Measurements from ENCODE around the gene ISCU. TPM values are rescaled to one million over a fixed set of nuclear protein-coding genes. Genes with fewer than 3 reads are reported as not detected.

Gene ISCU
- total and polyA plus RNA-seq, 2 donors (not counting 3 experiments of a cell fraction or from before 2014, with no cell fraction given): 74.8 to 78.6 TPM

DNA sequence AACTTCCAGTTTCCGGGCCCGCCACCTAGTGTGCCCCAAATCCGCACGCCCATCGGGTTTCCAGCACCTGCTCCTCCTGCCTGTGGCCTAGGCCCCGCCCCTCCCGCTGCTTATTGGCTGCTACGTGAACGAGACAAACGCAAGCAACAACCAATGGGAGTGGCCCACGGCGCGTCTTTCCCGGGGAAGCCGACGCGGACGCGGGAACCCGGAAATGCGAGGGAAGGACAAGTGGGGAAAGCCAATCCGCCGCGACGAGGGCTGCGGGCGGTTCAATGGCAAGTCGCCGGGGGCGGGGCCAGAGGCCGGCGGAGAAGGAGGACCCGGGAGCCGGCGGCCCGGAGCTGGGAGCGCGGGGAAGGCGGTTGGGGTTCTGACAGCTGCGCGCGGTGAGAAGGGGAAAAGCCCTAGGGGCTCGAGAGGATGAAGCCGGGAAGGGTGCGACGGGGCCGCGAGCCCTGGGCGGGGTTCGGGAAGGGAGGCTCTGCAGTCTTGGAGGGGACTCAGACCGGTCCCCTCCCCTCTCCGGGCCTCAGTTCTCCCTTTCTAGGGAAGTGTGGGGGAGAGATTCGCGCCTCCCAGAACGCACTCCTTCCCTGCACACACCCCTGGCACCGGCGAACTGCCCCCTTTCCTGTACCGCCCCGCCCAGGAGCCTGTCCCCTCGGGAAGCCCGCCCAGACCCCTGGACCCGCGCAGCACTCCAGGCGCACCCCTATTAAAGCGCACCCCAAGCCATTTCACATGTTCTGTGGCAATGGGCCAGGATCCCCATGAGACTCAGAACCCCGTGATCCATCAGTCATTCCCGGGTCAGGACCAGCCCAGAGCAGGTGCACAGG, 47.2 kb upstream of the ISCU start, which contains the start of gene FICD:
FICD (plus strand) TSS at position 305 of the 842 bp plus-strand sequence. CDS start 1,696 bp downstream, outside the sequence.
- BruUV-seq (replicated peaks): TSS peak; percentile 57
- H3K4me1 ChIP-seq (ENCODE audit: control insufficient read depth, extremely low read depth, insufficient read depth, low read length): peaks cover 7% of the 10 kb centered on the region
- DNase-seq (ENCODE audit: low read depth, low spot score) (peak; percentile 99), FAIRE-seq (peak; percentile 99)
- no peaks in the 10 kb centered on the region for H3K27me3 ChIP-seq (ENCODE audit: control insufficient read depth in 2 of 2, insufficient read depth in 2 of 2, low read length in 2 of 2)
- peak within 1 kb of the TSS; percentile 63 to 98 (median 73) for H3K4me3 ChIP-seq (replicated peaks in 1 of 3; ENCODE audit: insufficient read depth in 1 of 3, low read depth in 1 of 3, low read length in 3 of 3)
- peak within 1 kb of the TSS; percentile 86 for H3K4me2 ChIP-seq (ENCODE audit: insufficient read depth, low read length)
- dilution Hi-C loops (cut with MboI; ENCODE audit: extremely low pct_ligation_motif_present, low sequenced_read_pairs): no loop called here
- peak within 1 kb of the TSS; percentile 52 for H3K27ac ChIP-seq (ENCODE audit: insufficient read depth, low read depth, low read length)
- POLR2A ChIA-PET: no interaction called here
- CTCF ChIA-PET: no interaction called here
- H3K9me1 ChIP-seq (replicated peaks; ENCODE audit: control insufficient read depth, extremely low read depth, insufficient read depth, low read length): no peaks in the 10 kb centered on the region
- H2AFZ ChIP-seq (ENCODE audit: low read depth, low read length): peak within 1 kb of the TSS; percentile 55
- peaks cover 3 to 26% of the 10 kb centered on the region in 2 experiments for H3K36me3 ChIP-seq (ENCODE audit: control insufficient read depth in 2 of 2, extremely low read depth in 1 of 2, insufficient read depth in 2 of 2, low read length in 2 of 2)
- H3K79me2 ChIP-seq (ENCODE audit: control insufficient read depth, insufficient read depth, low read length): no peaks in the 10 kb centered on the region
- H3K9me3 ChIP-seq (replicated peaks; ENCODE audit: control insufficient read depth, insufficient read depth, low read length): no peaks in the 10 kb centered on the region
- H3K9ac ChIP-seq (replicated peaks; ENCODE audit: extremely low read depth, insufficient read depth, low read length): peak within 1 kb of the TSS; percentile 81
- TF ChIP-seq MYC (IDR thresholded peaks at IDR 0.05; ENCODE audit: low read depth, low read length) (no peak), POLR2A (IDR thresholded peaks at IDR 0.05; ENCODE audit: low read depth, low read length) (peak; percentile 50), POLR2AphosphoS5 (IDR thresholded peaks at IDR 0.05; ENCODE audit: insufficient read depth, low read depth, low read length) (peak; percentile 83)
- no peaks in the 10 kb centered on the region for H4K20me1 ChIP-seq (replicated peaks; ENCODE audit: control insufficient read depth, extremely low read depth, insufficient read depth, low read length)
- intact Hi-C loops (cut with micrococcal nuclease): loop anchor here (1.0 to 10.0 kb wide), 8 partner anchors 46 to 1420 kb away; partner anchors contain the start of genes ALKBH2, CRY1, PWP1 and SART3

DNA sequence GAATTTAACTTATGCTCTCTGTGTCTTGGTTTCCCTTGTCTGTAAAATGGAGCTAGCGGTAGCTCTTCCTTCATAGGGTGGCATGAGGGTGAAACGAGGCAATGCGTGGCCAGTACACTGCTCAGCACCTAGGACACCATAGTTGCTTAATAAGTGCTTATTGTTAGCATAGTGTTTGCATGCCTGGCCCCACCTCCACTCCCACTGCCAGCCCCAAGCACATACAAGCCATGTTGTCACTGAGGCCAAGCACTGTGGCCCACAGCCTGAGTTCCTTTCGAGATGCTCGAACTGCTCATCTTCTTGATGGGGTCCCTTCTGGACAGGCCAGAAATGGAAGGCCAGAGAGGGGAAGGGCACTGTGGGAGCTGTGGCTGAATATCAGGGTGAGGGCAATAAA, 46.5 kb upstream of the ISCU start:
- H4K20me1 ChIP-seq (replicated peaks; ENCODE audit: control insufficient read depth, extremely low read depth, insufficient read depth, low read length): no peaks in the 10 kb centered on the region
- peak overlapping the region; percentile 63 to 98 (median 73) for H3K4me3 ChIP-seq (replicated peaks in 1 of 3; ENCODE audit: insufficient read depth in 1 of 3, low read depth in 1 of 3, low read length in 3 of 3)
- FAIRE-seq (no peak), DNase-seq (ENCODE audit: low read depth, low spot score) (peak; percentile 7)
- TF ChIP-seq JUN (IDR thresholded peaks at IDR 0.05; ENCODE audit: borderline replicate concordance, insufficient read depth, insufficient read length, low read depth): no peak
- TF ChIP-seq MYC (IDR thresholded peaks at IDR 0.05; ENCODE audit: low read depth, low read length): no peak
- TF ChIP-seq EZH2 (IDR thresholded peaks at IDR 0.05; ENCODE audit: borderline replicate concordance, low read depth, low read length, severe bottlenecking): no peak
- no peak for TF ChIP-seq FOS (IDR thresholded peaks at IDR 0.05; ENCODE audit: borderline replicate concordance, insufficient read depth, low read length)
- TF ChIP-seq GATA2 (IDR thresholded peaks at IDR 0.05; ENCODE audit: insufficient read depth, insufficient read length, low read depth, low read length): no peak
- TF ChIP-seq POLR2A (IDR thresholded peaks at IDR 0.05; ENCODE audit: low read depth, low read length): no peak
- TF ChIP-seq, protein P1, sequence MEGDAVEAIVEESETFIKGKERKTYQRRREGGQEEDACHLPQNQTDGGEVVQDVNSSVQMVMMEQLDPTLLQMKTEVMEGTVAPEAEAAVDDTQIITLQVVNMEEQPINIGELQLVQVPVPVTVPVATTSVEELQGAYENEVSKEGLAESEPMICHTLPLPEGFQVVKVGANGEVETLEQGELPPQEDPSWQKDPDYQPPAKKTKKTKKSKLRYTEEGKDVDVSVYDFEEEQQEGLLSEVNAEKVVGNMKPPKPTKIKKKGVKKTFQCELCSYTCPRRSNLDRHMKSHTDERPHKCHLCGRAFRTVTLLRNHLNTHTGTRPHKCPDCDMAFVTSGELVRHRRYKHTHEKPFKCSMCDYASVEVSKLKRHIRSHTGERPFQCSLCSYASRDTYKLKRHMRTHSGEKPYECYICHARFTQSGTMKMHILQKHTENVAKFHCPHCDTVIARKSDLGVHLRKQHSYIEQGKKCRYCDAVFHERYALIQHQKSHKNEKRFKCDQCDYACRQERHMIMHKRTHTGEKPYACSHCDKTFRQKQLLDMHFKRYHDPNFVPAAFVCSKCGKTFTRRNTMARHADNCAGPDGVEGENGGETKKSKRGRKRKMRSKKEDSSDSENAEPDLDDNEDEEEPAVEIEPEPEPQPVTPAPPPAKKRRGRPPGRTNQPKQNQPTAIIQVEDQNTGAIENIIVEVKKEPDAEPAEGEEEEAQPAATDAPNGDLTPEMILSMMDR (IDR thresholded peaks at IDR 0.05; ENCODE audit: extremely low read depth in 1 of 2, insufficient read depth in 1 of 2, low read depth in 1 of 2, low read length in 2 of 2): no peak
- no peak for TF ChIP-seq POLR2AphosphoS5 (IDR thresholded peaks at IDR 0.05; ENCODE audit: insufficient read depth, low read depth, low read length)
- no peaks in the 10 kb centered on the region for H3K9me3 ChIP-seq (replicated peaks; ENCODE audit: control insufficient read depth, insufficient read depth, low read length)
- BruUV-seq (replicated peaks): no TSS peak
- H3K36me3 ChIP-seq (ENCODE audit: control insufficient read depth in 2 of 2, extremely low read depth in 1 of 2, insufficient read depth in 2 of 2, low read length in 2 of 2): peaks cover 3 to 31% of the 10 kb centered on the region in 2 experiments
- H3K9ac ChIP-seq (replicated peaks; ENCODE audit: extremely low read depth, insufficient read depth, low read length): peak overlapping the region; percentile 81
- ChIA-PET POLR2A (no interaction called here), CTCF (no interaction called here)
- peaks cover 7% of the 10 kb centered on the region for H3K4me1 ChIP-seq (ENCODE audit: control insufficient read depth, extremely low read depth, insufficient read depth, low read length)
- H3K27me3 ChIP-seq (ENCODE audit: control insufficient read depth in 2 of 2, insufficient read depth in 2 of 2, low read length in 2 of 2): no peaks in the 10 kb centered on the region
- H3K9me1 ChIP-seq (replicated peaks; ENCODE audit: control insufficient read depth, extremely low read depth, insufficient read depth, low read length): no peaks in the 10 kb centered on the region
- H2AFZ ChIP-seq (ENCODE audit: low read depth, low read length): no peak overlapping the region
- peak overlapping the region; percentile 86 for H3K4me2 ChIP-seq (ENCODE audit: insufficient read depth, low read length)
- H3K27ac ChIP-seq (ENCODE audit: insufficient read depth, low read depth, low read length): peak overlapping the region; percentile 52
- no peaks in the 10 kb centered on the region for H3K79me2 ChIP-seq (ENCODE audit: control insufficient read depth, insufficient read depth, low read length)
- dilution Hi-C loops (cut with MboI; ENCODE audit: extremely low pct_ligation_motif_present, low sequenced_read_pairs) (no loop called here), intact Hi-C loops (cut with micrococcal nuclease) (loop anchor here (1.0 to 10.0 kb wide), 8 partner anchors 45 to 1421 kb away; partner anchors contain the start of genes ALKBH2, CORO1C, CRY1 and PWP1)
